HG03097 (cell line): ENCODE data around the gene NT5DC3.

Experiments used
- ATAC-seq: cut with Tn5 transposase; IDR thresholded peaks from one replicate; pipeline ENCODE4 v1.9.1; 2021; ENCODE audit not compliant: unreplicated experiment, low FRiP score

Gene NT5DC3

GRCh38 chr12:103833095-103833775 lies 7.8 kb downstream of the NT5DC3 start:
- no peak for ATAC-seq

GRCh38 chr12:103832048-103832997 lies 8.7 kb downstream of the NT5DC3 start:
- no peak for ATAC-seq

DNA sequence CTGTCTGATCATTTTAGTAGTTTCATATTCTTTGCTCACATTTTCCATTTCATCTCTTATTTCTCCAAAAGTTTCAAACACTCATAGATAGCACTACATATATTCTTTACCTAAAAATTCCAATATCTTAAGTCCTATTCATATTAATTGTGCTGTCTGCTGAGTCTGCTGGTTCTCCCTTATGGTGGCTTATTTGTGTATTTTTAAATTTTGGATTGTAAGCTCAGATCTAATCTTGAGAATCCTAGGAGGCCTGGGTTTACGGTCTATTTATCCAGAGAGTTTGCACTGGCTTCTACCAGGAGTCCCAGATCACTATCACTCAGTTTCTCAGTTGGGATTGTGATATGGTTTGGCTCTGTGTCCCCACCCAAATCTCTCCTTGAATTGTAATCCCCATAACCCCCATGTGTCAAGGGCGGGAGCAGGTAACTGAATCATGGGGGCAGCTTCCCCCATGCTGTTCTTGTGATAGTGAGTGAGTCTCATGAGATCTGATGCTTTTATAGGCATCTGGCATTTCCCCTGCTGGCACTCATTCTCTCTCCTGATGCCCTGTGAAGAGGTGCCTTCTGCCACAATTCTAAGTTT lies 10.2 kb downstream of the NT5DC3 start:
- no peak for ATAC-seq

GRCh38 chr12:103830025-103830725 lies 10.9 kb downstream of the NT5DC3 start:
- no peak for ATAC-seq

DNA sequence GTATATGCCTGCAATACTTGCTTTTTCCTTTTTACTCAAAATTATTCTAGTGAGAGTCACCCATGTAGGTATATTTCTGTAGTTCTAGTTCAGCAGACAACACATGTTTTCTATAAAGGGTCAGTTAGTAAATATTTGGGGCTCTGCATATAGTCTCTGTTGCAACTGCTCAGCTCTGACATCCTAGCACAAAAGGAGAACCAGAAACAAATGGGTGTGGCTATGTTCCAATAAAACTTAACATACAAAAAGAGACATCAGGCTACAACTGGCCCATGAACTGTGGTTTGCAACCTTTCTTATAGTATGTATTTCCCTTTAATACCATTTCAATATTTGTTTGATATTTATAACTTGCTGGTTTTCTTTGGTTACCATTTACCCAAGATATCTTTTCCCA lies 11.9 kb downstream of the NT5DC3 start:
- ATAC-seq = no peak

DNA sequence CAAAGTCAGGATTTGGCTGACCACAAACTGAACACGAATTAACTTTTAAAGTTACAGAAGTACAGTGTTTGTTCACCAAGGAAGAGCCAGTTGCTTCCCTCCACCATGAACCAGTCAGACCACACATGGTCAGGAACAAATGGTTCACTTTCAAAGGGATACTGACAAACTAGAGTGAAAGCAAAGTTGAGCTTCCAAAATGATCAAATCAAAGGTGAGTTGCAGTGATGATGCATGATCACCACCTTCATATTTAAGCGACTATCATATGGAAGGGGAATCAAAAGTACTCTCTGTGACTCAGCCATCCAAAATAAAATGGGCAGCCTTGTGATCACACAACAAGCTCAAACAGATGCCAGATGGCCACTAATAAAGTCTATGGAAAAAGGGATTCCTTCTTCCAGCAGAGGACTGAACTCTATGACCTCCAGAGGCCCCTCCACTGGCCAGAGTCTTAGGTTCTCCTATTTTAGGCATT lies 13.1 kb downstream of the NT5DC3 start:
- ATAC-seq = no peak

DNA sequence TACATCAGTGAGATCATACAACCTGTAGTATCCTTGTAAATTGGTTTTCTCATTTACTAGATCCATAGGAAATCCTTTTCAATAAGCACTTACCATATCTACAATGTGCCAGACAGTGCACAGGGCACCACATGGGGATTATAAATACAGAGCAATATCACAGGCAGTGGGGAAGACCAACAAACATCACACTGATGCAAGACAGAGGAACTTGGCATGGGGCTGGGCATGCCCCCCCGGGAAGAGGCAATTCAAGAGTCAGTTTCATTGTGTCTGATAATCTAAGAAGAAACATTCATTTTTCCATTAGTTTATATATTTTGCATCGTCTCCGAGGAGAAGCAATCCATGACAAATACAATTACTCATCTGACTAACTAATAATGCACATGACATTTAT lies 16.2 kb downstream of the NT5DC3 start:
- ATAC-seq = no peak

- ATAC-seq = no peak
Measured at GRCh38 chr12:103824290-103824689, 16.7 kb downstream of the NT5DC3 start.

DNA sequence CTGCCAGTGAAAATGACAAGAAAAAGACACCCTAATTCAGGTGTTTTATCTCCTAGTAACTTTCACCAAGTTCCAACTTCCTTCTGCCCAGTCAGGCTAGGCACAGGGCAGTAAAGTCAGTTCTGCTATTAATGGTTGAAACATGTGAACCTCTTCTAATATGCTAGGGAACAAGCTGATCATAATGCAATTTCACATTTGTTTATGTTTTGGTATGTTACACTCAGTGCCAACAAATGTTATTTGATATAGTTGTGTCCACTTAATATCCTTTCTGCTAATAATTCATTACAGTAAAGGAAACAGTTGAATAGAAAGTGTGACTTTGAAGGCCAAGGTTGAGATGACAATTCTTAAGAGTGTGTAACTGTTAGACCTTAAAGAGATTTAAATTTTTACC lies 17.2 kb downstream of the NT5DC3 start:
- ATAC-seq = no peak

DNA sequence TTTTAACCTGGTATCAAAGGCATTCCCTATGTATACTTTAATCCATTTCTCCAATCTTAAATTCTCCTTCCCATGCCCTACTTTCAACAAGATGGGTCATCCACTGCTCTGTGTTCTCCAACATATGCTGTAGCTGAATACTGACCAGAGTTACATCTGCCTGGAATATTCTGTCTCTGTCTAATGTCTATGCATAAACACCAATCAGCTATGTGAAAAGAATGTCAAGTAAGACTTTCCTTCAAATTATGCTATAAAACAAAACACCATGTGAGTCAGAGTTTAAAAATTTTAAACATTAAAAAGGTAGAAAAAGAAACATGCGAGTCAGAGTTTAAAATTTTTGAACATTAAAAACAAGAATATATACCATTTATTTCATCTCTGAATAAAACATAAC lies 19.3 kb downstream of the NT5DC3 start:
- ATAC-seq = no peak

DNA sequence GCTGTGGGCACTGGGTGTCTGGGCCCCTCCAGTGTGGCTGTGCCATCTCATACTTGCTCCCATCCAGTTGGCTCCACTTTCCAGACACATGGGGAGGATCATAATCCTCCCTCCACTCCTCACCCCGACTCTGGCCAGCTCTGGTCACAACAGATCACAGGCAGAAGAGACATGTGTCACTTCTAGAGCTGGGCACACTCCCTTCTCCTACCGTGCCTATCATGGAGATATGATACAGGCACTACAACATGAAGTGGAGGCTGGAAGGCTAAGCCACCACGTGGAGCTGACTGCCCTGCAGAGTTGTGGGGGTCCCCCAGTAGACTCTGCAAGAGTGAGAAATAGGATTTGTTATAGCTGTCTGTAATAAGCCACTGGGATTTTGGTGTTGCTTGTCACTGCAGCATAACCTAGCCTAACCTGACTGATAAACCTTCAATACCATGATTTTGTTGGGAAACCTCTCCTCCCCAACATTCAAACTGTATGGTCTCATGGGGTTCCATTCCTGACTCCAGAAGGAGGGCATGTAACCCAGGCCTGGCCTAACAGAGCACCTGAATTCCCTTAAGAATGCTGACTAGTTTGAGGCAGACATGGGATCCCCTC lies 20.0 kb downstream of the NT5DC3 start:
- no peak for ATAC-seq

GRCh38 chr12:103820361-103820760 lies 20.7 kb downstream of the NT5DC3 start:
- ATAC-seq = no peak

DNA sequence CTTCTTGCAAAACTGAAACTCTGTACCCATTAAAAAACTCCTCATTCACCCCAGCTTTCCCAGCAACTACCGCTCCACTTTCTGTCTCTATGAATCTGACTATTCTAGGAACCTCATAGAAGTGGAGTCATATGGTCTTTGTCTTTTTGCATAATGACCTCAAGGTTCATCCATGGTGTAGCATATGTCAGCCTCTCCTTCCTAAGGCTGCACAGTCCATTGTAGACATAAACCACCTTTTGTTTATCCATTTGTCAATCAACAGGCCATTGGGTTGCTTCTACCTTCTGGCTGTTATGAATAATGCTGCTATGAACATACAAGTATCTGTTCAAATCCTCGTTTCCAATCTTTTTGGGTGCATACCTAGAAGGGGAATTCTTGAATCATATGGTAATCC lies 21.1 kb downstream of the NT5DC3 start:
- no peak for ATAC-seq

GRCh38 chr12:103819312-103819711 lies 21.7 kb downstream of the NT5DC3 start:
- ATAC-seq = no peak

DNA sequence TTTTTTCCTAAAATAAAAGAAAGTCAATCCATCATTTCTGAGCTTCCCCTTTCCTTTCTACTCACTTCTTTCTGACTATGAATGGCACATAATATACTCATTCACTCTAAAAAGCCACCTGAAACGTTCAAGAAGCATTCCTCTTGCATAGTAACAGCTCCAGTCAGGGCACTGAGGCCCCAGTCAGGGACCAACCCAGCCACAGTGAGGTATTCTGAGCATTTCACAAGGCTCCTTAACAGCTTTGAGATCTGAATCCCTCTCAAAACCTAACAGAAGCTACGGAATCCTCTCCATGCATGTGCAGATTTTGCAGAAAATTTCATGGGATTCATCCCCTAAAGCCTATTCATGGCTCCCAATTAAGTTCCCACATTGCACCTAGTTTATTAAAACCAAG lies 23.2 kb downstream of the NT5DC3 start:
- ATAC-seq = no peak

GRCh38 chr12:103816663-103817062 lies 24.4 kb downstream of the NT5DC3 start:
- ATAC-seq = no peak

DNA sequence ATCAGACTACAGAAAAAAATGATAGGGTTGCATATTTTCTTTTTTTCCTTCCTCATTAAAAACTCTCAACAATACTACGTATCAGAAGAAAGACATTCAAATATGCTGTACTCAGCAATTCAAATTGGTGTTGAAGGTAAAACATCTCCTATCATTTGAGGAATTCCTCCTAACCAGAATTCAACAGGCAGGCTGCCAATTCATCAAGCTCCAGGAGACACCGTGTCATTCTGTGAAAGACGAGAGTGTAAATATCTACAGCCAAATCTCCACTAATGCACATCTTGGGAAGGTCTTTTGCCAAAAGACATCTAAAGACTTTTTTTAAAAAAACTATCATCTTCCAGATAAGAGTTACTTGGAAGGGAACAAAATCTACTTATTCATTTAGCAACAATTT lies 26.6 kb downstream of the NT5DC3 start:
- no peak for ATAC-seq

GRCh38 chr12:103813949-103814348 lies 27.1 kb downstream of the NT5DC3 start:
- ATAC-seq = no peak

GRCh38 chr12:103813426-103813825 lies 27.6 kb downstream of the NT5DC3 start:
- no peak for ATAC-seq

DNA sequence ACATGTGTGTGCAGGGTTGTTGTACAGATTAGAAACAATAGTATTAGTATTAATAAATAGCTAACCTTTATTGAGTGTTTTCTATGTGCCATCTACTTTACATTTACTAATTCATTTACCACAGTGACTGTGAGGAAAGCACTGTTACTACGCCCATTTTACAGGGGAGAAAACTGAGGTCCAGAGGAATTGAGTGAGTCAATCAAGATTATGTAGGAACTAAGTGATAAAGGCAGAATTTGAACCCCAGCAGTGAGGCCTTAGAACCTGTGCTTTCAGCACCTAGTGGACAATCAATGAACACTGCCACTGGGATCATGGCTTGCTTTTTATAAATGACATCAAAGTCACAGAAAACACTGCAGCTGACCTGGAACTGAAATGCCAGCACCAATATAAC lies 28.2 kb downstream of the NT5DC3 start:
- ATAC-seq = no peak
